Esophagus squamous epithelium (tissue), 4 donors: ENCODE results near the gene LIMK1.

ENCODE experiments used
- POLR2A ChIP-seq, 4 donors: fragments of 450-650 bp; IDR thresholded peaks; one replicate each; pipeline ENCODE4 v1.6.1; 2017; ENCODE audit warnings: antibody characterized with exemption in 4 of 4, mild to moderate bottlenecking in 4 of 4, moderate library complexity in 3 of 4
- TF ChIP-seq, protein P1 (sequence below), 6 experiments: fragments of 450-650 bp in 4 of 6; fragments of 200-600 bp in 2 of 6; sonication (generic) in 2 of 6; IDR thresholded peaks; one replicate each; pipeline ENCODE4 v1.5.1; 2016 to 2019; ENCODE audit warnings: antibody characterized with exemption in 6 of 6, mild to moderate bottlenecking in 4 of 6, moderate library complexity in 4 of 6

DNA sequence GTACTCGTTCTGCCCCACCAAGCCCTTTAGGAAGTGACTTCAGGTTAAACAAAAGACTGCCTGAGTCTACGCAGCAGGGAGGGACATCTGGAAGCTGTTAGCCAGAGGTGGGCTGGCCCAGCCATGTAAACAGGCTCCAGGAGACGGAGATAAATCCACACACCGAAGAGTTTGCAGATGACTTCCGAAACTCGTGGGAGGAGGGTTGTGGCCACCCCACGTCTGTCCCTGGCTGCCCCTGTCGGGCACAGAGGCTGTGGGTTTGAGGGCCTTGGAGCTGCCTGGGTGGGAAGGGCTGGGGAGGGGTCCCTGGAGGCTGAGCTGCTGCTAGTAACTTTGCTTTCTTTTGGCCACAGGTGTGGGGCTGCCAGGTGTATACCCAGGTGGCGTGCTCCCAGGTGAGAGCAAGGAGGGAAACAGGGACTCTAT is 40.1 kb upstream of the LIMK1 start:
- TF ChIP-seq, protein P1, sequence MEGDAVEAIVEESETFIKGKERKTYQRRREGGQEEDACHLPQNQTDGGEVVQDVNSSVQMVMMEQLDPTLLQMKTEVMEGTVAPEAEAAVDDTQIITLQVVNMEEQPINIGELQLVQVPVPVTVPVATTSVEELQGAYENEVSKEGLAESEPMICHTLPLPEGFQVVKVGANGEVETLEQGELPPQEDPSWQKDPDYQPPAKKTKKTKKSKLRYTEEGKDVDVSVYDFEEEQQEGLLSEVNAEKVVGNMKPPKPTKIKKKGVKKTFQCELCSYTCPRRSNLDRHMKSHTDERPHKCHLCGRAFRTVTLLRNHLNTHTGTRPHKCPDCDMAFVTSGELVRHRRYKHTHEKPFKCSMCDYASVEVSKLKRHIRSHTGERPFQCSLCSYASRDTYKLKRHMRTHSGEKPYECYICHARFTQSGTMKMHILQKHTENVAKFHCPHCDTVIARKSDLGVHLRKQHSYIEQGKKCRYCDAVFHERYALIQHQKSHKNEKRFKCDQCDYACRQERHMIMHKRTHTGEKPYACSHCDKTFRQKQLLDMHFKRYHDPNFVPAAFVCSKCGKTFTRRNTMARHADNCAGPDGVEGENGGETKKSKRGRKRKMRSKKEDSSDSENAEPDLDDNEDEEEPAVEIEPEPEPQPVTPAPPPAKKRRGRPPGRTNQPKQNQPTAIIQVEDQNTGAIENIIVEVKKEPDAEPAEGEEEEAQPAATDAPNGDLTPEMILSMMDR (IDR thresholded peaks at IDR 0.05): no peak
- TF ChIP-seq POLR2A (IDR thresholded peaks at IDR 0.05): no peak
